Neural cell (in vitro differentiated cells): Measurements from ENCODE around the gene LIME1. TPM values are rescaled to one million over a fixed set of nuclear protein-coding genes. Genes with fewer than 3 reads are reported as not detected.

Experiments
- H2AFZ ChIP-seq: fragments of 200-600, 300-800 bp; sonication (generic), shearing (Covaris generic); 2 replicates; pipeline ENCODE4 v1.6.0; 2014; ENCODE audit warnings: low read depth, mild to moderate bottlenecking, antibody characterized with exemption, low read length, moderate library complexity
- H3F3A ChIP-seq: fragments of 200-600 bp; shearing (Covaris generic); 2 replicates; pipeline ENCODE4 v1.6.1; 2016; ENCODE audit warnings: mild to moderate bottlenecking, moderate library complexity, mixed read lengths, antibody characterized with exemption, low read length; ENCODE audit not compliant: insufficient read depth, poor library complexity, severe bottlenecking
- H3K27ac ChIP-seq: fragments of 200-600, 300-800 bp; sonication (generic), shearing (Covaris generic); 2 replicates; pipeline ENCODE4 v1.5.1; 2014; ENCODE audit warnings: mild to moderate bottlenecking, low read length, moderate library complexity
- H3K27me3 ChIP-seq: fragments of 300-800, 200-600 bp; sonication (generic), shearing (Covaris generic); 2 replicates; pipeline ENCODE4 v1.6.0; 2014; ENCODE audit warnings: mild to moderate bottlenecking, low read depth, low read length, moderate library complexity; ENCODE audit not compliant: insufficient read depth
- H3K36me3 ChIP-seq: fragments of 300-800, 200-600 bp; sonication (generic), shearing (Covaris generic); 2 replicates; pipeline ENCODE4 v1.5.1; 2014; ENCODE audit warnings: mild to moderate bottlenecking, antibody characterized with exemption, low read length, moderate library complexity; ENCODE audit not compliant: insufficient read depth
- H3K4me2 ChIP-seq: fragments of 300-800, 200-600 bp; sonication (generic), shearing (Covaris generic); 2 replicates; pipeline ENCODE4 v1.6.0; 2014; ENCODE audit warnings: mild to moderate bottlenecking, low read length
- H3K4me3 ChIP-seq: fragments of 300-800, 200-600 bp; sonication (generic), shearing (Covaris generic); 2 replicates; pipeline ENCODE4 v1.5.1; 2014; ENCODE audit warnings: mild to moderate bottlenecking, low read length, moderate library complexity
- H3K79me2 ChIP-seq: fragments of 200-600 bp; shearing (Covaris generic); replicated peaks from 2 replicates; pipeline ENCODE4 v1.6.0; 2014; ENCODE audit warnings: mild to moderate bottlenecking, low read length, moderate library complexity; ENCODE audit not compliant: insufficient read depth
- H3K9ac ChIP-seq: fragments of 300-800, 200-600 bp; sonication (generic), shearing (Covaris generic); 2 replicates; pipeline ENCODE4 v1.6.1; 2016; ENCODE audit warnings: mild to moderate bottlenecking, low read length, mixed read lengths
- H3K9me2 ChIP-seq: fragments of 200-600 bp; shearing (Covaris generic); 2 replicates; pipeline ENCODE4 v1.6.1; 2016; ENCODE audit warnings: mild to moderate bottlenecking, low read length, mixed read lengths; ENCODE audit not compliant: insufficient read depth
- H3K9me3 ChIP-seq: fragments of 200-600, 300-800 bp; sonication (generic), shearing (Covaris generic); 2 replicates; pipeline ENCODE4 v1.6.1; 2016; ENCODE audit warnings: mild to moderate bottlenecking, mixed run types, low read length, moderate library complexity, mixed read lengths
- H4K20me1 ChIP-seq: fragments of 200-600 bp; shearing (Covaris generic); 2 replicates; pipeline ENCODE4 v1.6.1; 2016; ENCODE audit warnings: mild to moderate bottlenecking, mixed run types; ENCODE audit not compliant: insufficient read depth
- MXI1 ChIP-seq: fragments of 450-650 bp; conservative IDR thresholded peaks from 2 replicates; pipeline ENCODE4 v1.6.1; 2014; ENCODE audit warnings: antibody characterized with exemption, mild to moderate bottlenecking; ENCODE audit not compliant: poor library complexity, severe bottlenecking
- POLR2AphosphoS5 ChIP-seq: IDR thresholded peaks from 2 replicates; pipeline ENCODE4 v1.6.1; 2012
- RAD21 ChIP-seq: fragments of 450-650 bp; conservative IDR thresholded peaks from 2 replicates; pipeline ENCODE4 v1.6.1; 2014; ENCODE audit warnings: antibody characterized with exemption, mild to moderate bottlenecking, moderate library complexity
- REST ChIP-seq: IDR thresholded peaks from 2 replicates; pipeline ENCODE4 v1.6.1; 2012; ENCODE audit warnings: borderline replicate concordance
- SMC3 ChIP-seq: fragments of 450-650 bp; conservative IDR thresholded peaks from 2 replicates; pipeline ENCODE4 v1.6.1; 2014; ENCODE audit warnings: antibody characterized with exemption, mild to moderate bottlenecking, moderate library complexity; ENCODE audit not compliant: poor library complexity
- polyA plus RNA-seq: library from polyadenylated mRNA; depleted of rRNA; stranded (reverse); fragments of >200 nt; gene quantifications from 2 replicates; pipeline ENCODE4 v1.2.3, GENCODE V29; 2014
- TF ChIP-seq, protein P1 (sequence below): fragments of 450-650 bp; IDR thresholded peaks from 2 replicates; pipeline ENCODE4 v1.5.1; 2014; ENCODE audit warnings: antibody characterized with exemption, mild to moderate bottlenecking, moderate library complexity; ENCODE audit not compliant: poor library complexity, severe bottlenecking

The LIME1 gene
- polyA plus RNA-seq, 1 donor from 2014 or later, result 65.2 TPM

- Histone ChIP-seq H3K27me3 (no peaks in the 10 kb centered on the region), H3K9ac (peak overlapping the region; percentile 76), H3K4me3 (peak overlapping the region; percentile 84), H3K4me2 (no peak overlapping the region), H3K9me2 (no peaks in the 10 kb centered on the region), H3K36me3 (no peaks in the 10 kb centered on the region), H2AFZ (no peak overlapping the region), H3K9me3 (no peaks in the 10 kb centered on the region), H3K79me2 (no peaks in the 10 kb centered on the region), H3F3A (no peaks in the 10 kb centered on the region), H4K20me1 (no peaks in the 10 kb centered on the region), H3K27ac (no peak overlapping the region)
- TF ChIP-seq MXI1 (no peak), REST (no peak)
- TF ChIP-seq, protein P1, sequence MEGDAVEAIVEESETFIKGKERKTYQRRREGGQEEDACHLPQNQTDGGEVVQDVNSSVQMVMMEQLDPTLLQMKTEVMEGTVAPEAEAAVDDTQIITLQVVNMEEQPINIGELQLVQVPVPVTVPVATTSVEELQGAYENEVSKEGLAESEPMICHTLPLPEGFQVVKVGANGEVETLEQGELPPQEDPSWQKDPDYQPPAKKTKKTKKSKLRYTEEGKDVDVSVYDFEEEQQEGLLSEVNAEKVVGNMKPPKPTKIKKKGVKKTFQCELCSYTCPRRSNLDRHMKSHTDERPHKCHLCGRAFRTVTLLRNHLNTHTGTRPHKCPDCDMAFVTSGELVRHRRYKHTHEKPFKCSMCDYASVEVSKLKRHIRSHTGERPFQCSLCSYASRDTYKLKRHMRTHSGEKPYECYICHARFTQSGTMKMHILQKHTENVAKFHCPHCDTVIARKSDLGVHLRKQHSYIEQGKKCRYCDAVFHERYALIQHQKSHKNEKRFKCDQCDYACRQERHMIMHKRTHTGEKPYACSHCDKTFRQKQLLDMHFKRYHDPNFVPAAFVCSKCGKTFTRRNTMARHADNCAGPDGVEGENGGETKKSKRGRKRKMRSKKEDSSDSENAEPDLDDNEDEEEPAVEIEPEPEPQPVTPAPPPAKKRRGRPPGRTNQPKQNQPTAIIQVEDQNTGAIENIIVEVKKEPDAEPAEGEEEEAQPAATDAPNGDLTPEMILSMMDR, result no peak
Observed at GRCh38 chr20:63741676-63742380, 5.4 kb downstream of the LIME1 start.

- Histone ChIP-seq H3K4me2 (no peak overlapping the region), H3F3A (no peaks in the 10 kb centered on the region), H3K36me3 (no peaks in the 10 kb centered on the region), H3K9me3 (no peaks in the 10 kb centered on the region), H2AFZ (no peak overlapping the region), H3K4me3 (no peak overlapping the region), H3K79me2 (no peaks in the 10 kb centered on the region), H4K20me1 (no peaks in the 10 kb centered on the region), H3K9me2 (no peaks in the 10 kb centered on the region), H3K27ac (no peak overlapping the region), H3K27me3 (no peaks in the 10 kb centered on the region), H3K9ac (no peak overlapping the region)
- TF ChIP-seq REST (no peak), SMC3 (no peak), POLR2AphosphoS5 (no peak), RAD21 (no peak)
- TF ChIP-seq, protein P1, result no peak
Observed at GRCh38 chr20:63742381-63743024, 6.0 kb downstream of the LIME1 start.
